Activated CD4-positive, alpha-beta T cell treated with anti-CD3 and anti-CD28 coated beads, Interleukin-2, amount 50 U/mL, for 1 hour (primary cell): ENCODE measurements around the gene SLCO6A1.

Source experiments
- DNase-seq: peaks from one replicate; pipeline ENCODE4 v3.0.0-alpha.2; 2020

Gene SLCO6A1

GRCh38 chr5:102450313-102450990 lies 48.3 kb downstream of the SLCO6A1 start:
- DNase-seq, result no peak

- no peak for DNase-seq
These were observed 65.3 kb downstream of the SLCO6A1 start for GRCh38 chr5:102433473-102433872.

- no peak for DNase-seq
These were observed 77.2 kb downstream of the SLCO6A1 start for GRCh38 chr5:102421647-102422046.

- no peak for DNase-seq
These were observed 80.3 kb downstream of the SLCO6A1 start for GRCh38 chr5:102418531-102418930.

- DNase-seq, result no peak
These were observed 84.4 kb downstream of the SLCO6A1 start for GRCh38 chr5:102414448-102414847.

GRCh38 chr5:102388235-102388634 lies 110.6 kb downstream of the SLCO6A1 start:
- DNase-seq, result no peak

- no peak for DNase-seq
These were observed 113.4 kb downstream of the SLCO6A1 start for GRCh38 chr5:102385365-102385764.

- no peak for DNase-seq
These were observed 118.6 kb downstream of the SLCO6A1 start for GRCh38 chr5:102380174-102380573.

GRCh38 chr5:102375876-102376275 lies 122.9 kb downstream of the SLCO6A1 start:
- DNase-seq, result no peak

- no peak for DNase-seq
These were observed 123.5 kb downstream of the SLCO6A1 start for GRCh38 chr5:102375272-102375671.

GRCh38 chr5:102368392-102368791 lies 130.4 kb downstream of the SLCO6A1 start:
- DNase-seq, result no peak

GRCh38 chr5:102341681-102342288 lies 157.0 kb downstream of the SLCO6A1 start:
- no peak for DNase-seq

GRCh38 chr5:102324714-102325113 lies 174.1 kb downstream of the SLCO6A1 start:
- no peak for DNase-seq
